AG09309 (cell line): ENCODE data around the gene F13A1.
A peak's percentile ranks its signal among the peaks of the same experiment; 100 is the strongest.

Experiments used
- DNase-seq: peaks from one replicate; pipeline ENCODE4 v3.0.0-alpha.2; 2010; ENCODE audit warnings: low read depth
- H3K4me3 ChIP-seq: 2 replicates; pipeline ENCODE4 v1.5.1; 2011; ENCODE audit warnings: mild to moderate bottlenecking, low read depth, low read length, moderate library complexity; ENCODE audit not compliant: control insufficient read depth
- TF ChIP-seq, protein P1 (sequence below): IDR thresholded peaks from 2 replicates; pipeline ENCODE4 v1.5.1; 2011; ENCODE audit warnings: mild to moderate bottlenecking, low read depth, low read length, inconsistent platforms; ENCODE audit not compliant: insufficient read depth, control insufficient read depth; ENCODE audit errors: missing control alignments

F13A1 gene

DNA sequence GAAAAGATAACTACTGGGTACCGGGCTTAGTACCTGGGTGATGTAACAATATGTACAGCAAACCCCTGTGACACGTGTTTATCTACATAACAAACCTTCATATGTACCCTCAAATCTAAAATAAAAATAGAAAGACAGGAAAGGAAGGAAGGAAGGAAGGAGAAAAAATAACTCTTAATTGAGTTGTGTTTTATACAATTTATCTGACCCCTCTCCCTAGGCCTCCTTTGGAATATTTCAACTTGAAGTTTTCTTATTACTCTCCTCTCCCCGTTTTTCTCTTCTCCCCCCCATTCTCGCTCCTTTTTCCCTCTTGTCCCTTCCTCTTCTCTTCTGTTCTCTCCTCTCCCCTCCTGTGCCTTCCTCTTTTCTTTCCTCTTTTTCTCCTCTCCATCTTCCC lies 156.1 kb downstream of the F13A1 start:
- TF ChIP-seq, protein P1, sequence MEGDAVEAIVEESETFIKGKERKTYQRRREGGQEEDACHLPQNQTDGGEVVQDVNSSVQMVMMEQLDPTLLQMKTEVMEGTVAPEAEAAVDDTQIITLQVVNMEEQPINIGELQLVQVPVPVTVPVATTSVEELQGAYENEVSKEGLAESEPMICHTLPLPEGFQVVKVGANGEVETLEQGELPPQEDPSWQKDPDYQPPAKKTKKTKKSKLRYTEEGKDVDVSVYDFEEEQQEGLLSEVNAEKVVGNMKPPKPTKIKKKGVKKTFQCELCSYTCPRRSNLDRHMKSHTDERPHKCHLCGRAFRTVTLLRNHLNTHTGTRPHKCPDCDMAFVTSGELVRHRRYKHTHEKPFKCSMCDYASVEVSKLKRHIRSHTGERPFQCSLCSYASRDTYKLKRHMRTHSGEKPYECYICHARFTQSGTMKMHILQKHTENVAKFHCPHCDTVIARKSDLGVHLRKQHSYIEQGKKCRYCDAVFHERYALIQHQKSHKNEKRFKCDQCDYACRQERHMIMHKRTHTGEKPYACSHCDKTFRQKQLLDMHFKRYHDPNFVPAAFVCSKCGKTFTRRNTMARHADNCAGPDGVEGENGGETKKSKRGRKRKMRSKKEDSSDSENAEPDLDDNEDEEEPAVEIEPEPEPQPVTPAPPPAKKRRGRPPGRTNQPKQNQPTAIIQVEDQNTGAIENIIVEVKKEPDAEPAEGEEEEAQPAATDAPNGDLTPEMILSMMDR: no peak
- H3K4me3 ChIP-seq: no peak overlapping the region
- DNase-seq: no peak

DNA sequence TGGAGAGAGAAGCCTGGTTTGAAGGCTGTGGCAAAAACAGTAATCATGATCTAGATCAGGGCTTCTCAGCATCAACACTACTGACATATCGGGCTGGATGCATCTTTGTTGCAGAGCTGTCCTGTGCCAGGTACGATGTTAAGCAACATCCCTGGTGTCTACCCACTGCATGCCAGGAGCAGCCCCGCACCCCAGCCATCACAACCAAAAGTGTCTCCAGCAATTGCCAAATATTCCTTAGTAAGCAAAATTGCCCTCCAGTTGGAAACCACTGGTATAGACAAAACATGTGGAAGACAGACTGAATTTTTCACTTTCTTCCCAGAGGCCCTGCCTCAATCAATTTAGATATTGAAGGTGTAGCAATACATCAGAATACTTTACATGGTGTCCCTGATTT lies 166.1 kb downstream of the F13A1 start:
- DNase-seq: no peak
- TF ChIP-seq, protein P1: no peak
- no peak overlapping the region for H3K4me3 ChIP-seq

DNA sequence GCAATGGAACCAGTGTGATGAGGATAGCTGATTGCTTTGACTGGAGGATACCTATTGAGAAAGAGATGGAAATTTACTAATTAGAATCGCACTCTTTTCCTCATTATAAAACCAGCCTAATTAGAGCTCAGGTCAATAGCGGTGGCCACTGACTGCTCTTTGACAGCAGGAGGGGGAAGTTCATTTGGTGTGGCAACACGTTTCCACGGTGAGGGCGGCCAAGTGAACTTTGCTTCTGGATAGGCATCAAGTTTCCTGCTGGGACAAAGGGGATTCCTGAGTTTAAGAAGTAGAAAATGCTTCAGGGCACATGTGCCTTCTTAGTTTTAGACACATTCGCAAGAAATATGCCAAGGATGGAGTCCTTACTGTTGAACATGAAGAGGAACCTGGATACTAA lies 168.4 kb downstream of the F13A1 start:
- TF ChIP-seq, protein P1: no peak
- DNase-seq: no peak
- no peak overlapping the region for H3K4me3 ChIP-seq

DNA sequence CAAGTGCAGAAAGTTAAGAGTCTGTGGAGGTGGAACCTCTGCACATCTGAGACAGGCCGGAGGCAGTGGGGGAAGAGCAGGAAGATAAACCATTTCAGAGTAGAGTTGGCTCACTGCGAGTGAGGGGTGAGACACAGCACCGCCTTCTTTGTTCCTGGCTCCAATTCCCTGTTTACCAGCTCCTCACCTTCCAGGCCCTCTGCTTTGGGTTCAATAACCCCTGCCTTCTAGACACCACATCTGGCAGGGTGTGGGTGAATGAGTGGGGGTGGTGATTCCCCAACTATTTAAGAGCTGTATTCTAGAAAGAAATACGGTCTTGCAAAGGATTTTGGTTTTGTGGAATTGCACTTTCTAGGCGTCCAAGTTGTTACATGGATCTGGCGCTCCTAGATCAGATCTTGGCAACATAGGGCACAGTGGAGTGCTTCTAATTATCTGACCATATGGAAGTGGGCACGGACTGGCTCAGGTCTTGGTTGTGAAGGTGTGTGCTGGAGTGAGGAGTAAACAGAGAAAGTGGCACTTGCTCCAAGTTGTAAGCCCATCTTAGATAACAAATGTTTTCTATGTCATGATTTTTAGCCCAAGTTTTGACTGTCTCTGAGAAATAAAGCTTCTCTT lies 172.2 kb downstream of the F13A1 start:
- no peak for DNase-seq
- TF ChIP-seq, protein P1: no peak
- no peak overlapping the region for H3K4me3 ChIP-seq

DNA sequence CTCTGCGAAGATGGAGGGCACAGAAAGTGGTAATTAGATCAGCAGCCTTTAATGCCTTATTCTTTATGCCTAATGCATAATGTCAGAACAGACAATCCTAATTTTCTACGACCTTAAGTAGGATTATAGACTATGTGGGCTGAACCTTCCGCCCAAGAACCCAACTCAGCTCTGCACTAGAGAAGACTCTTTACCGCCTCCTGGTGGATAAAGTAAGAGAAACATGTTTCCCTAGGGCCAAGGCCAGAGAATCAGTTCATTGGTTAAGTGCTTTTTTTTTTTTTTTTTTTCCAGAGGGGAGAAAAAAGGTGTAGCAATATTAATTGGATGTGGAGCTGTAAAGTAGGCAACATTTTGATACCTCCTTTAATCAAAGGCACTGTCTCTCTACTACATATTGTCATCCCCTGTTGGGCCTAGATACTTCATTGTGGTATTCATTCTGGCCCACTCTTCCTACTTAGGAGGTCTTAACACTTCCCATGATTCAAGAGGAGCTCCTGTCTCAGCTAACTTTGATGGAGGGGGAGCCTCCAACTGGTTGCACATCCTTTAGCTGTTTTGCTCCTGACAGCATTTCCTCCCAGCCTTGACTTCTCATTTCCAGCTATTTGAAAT lies 188.9 kb downstream of the F13A1 start:
- no peak for DNase-seq
- no peak overlapping the region for H3K4me3 ChIP-seq
- TF ChIP-seq, protein P1: peak; percentile 42

DNA sequence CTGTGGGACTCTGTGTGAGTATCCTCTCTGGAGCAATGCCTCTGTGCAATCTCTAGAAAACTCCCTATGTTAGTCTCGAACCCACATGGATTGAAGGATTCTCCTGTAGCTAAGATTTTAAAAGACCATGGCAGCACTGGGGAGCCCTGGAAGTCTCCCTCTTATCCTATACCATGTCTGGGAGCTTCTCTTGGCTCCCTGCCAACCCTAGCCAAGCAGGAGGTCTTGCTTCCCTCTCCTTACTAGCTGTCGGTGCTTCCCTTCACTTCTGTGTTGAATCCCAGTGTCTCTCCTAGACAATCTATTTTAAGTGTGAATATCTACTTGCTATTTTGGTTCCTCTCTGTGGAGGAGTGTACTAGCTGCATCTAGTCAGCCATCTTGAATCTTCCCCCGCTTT lies 195.0 kb downstream of the F13A1 start:
- no peak for DNase-seq
- TF ChIP-seq, protein P1: no peak
- no peak overlapping the region for H3K4me3 ChIP-seq
